ENCODE measurements around the gene SORCS2. TPM values are rescaled to one million over a fixed set of nuclear protein-coding genes. Genes with fewer than 3 reads are reported as not detected.

Gene SORCS2
- total and polyA plus RNA-seq, 2 experiments from 2014 or later: 0.92 to 6.9 TPM

- Histone ChIP-seq H3K36me3 (no peaks in the 10 kb centered on the region), H3K4me3 (no peak overlapping the region), H3K27ac (peak overlapping the region; percentile 83), H3K4me1 (ENCODE audit: low read depth) (peaks cover 39% of the 10 kb centered on the region), H3K27me3 (no peaks in the 10 kb centered on the region), H3K9me3 (ENCODE audit: low read depth) (no peaks in the 10 kb centered on the region)
- DNase-seq (ENCODE audit: low read depth in 1 of 2, low spot score in 1 of 2): no peak
- TF ChIP-seq CTCF (IDR thresholded peaks at IDR 0.05; ENCODE audit: low read depth, low read length): no peak
Measured at GRCh38 chr4:7237873-7238272, 45.5 kb downstream of the SORCS2 start.

- no peak overlapping the region for H3K27ac ChIP-seq
- DNase-seq (ENCODE audit: low read depth in 1 of 2, low spot score in 1 of 2): no peak
- peaks cover 39% of the 10 kb centered on the region for H3K4me1 ChIP-seq (ENCODE audit: low read depth)
- TF ChIP-seq CTCF (IDR thresholded peaks at IDR 0.05; ENCODE audit: low read depth, low read length): no peak
- H3K36me3 ChIP-seq: no peaks in the 10 kb centered on the region
- H3K27me3 ChIP-seq: no peaks in the 10 kb centered on the region
- H3K9me3 ChIP-seq (ENCODE audit: low read depth): no peaks in the 10 kb centered on the region
- H3K4me3 ChIP-seq: no peak overlapping the region
Measured at GRCh38 chr4:7238300-7238960, 46.1 kb downstream of the SORCS2 start.

GRCh38 chr4:7239101-7239820 is 46.9 kb downstream of the SORCS2 start:
- Histone ChIP-seq H3K4me3 (no peak overlapping the region), H3K27ac (peak overlapping the region; percentile 4), H3K4me1 (ENCODE audit: low read depth) (peaks cover 39% of the 10 kb centered on the region), H3K27me3 (no peaks in the 10 kb centered on the region), H3K9me3 (ENCODE audit: low read depth) (no peaks in the 10 kb centered on the region), H3K36me3 (no peaks in the 10 kb centered on the region)
- TF ChIP-seq CTCF (IDR thresholded peaks at IDR 0.05; ENCODE audit: low read depth, low read length): no peak
- no peak for DNase-seq (ENCODE audit: low read depth in 1 of 2, low spot score in 1 of 2)

GRCh38 chr4:7239844-7240243 is 47.5 kb downstream of the SORCS2 start:
- H3K4me1 ChIP-seq (ENCODE audit: low read depth): peaks cover 39% of the 10 kb centered on the region
- no peak for TF ChIP-seq CTCF (IDR thresholded peaks at IDR 0.05; ENCODE audit: low read depth, low read length)
- DNase-seq (ENCODE audit: low read depth in 1 of 2, low spot score in 1 of 2): no peak
- H3K9me3 ChIP-seq (ENCODE audit: low read depth): no peaks in the 10 kb centered on the region
- no peaks in the 10 kb centered on the region for H3K27me3 ChIP-seq
- H3K27ac ChIP-seq: peak overlapping the region; percentile 4
- no peak overlapping the region for H3K4me3 ChIP-seq
- no peaks in the 10 kb centered on the region for H3K36me3 ChIP-seq

GRCh38 chr4:7240306-7240705 is 48.0 kb downstream of the SORCS2 start:
- no peak for DNase-seq (ENCODE audit: low read depth in 1 of 2, low spot score in 1 of 2)
- peak; percentile 2 for TF ChIP-seq CTCF (IDR thresholded peaks at IDR 0.05; ENCODE audit: low read depth, low read length)
- Histone ChIP-seq H3K4me1 (ENCODE audit: low read depth) (peaks cover 39% of the 10 kb centered on the region), H3K27me3 (no peaks in the 10 kb centered on the region), H3K4me3 (no peak overlapping the region), H3K36me3 (no peaks in the 10 kb centered on the region), H3K27ac (no peak overlapping the region), H3K9me3 (ENCODE audit: low read depth) (no peaks in the 10 kb centered on the region)

Measured in cardiac muscle cell (in vitro differentiated cells and primary cell).